CD14-positive monocyte (primary cell): Measurements from ENCODE around the gene TLR6. TPM values are rescaled to one million over a fixed set of nuclear protein-coding genes. Genes with fewer than 3 reads are reported as not detected.
A peak's percentile ranks its signal among the peaks of the same experiment; 100 is the strongest.

Source experiments
- DNase-seq, 3 donors: peaks; one replicate each; pipeline ENCODE4 v3.0.0-alpha.2; 2011 to 2022
- H2AFZ ChIP-seq: 2 replicates; pipeline ENCODE4 v1.6.0; 2012; ENCODE audit warnings: mild to moderate bottlenecking, low read depth, low read length, inconsistent platforms; ENCODE audit not compliant: insufficient read depth, poor library complexity, severe bottlenecking
- H3K27ac ChIP-seq, 2 donors: 1 replicate in 1 of 2; 2 replicates in 1 of 2; pipeline ENCODE4 v1.5.1; 2012 to 2013; ENCODE audit warnings: low read length in 2 of 2, control low read depth in 1 of 2, inconsistent platforms in 1 of 2, low read depth in 1 of 2, mild to moderate bottlenecking in 1 of 2
- H3K27me3 ChIP-seq, 2 donors: one replicate each; pipeline versions ENCODE4 v1.6.0 to v1.6.1; 2011 to 2013; ENCODE audit warnings: low read length in 2 of 2; ENCODE audit not compliant: control insufficient read depth in 2 of 2, insufficient read depth in 2 of 2
- H3K36me3 ChIP-seq, 2 donors: replicated peaks in 1 of 2; 1 replicate in 1 of 2; 2 replicates in 1 of 2; pipeline versions ENCODE4 v1.5.1 to v1.6.1; 2012 to 2013; ENCODE audit warnings: low read length in 2 of 2, control low read depth in 1 of 2, inconsistent platforms in 1 of 2, mild to moderate bottlenecking in 1 of 2; ENCODE audit not compliant: insufficient read depth in 2 of 2, control insufficient read depth in 1 of 2
- H3K4me1 ChIP-seq, 2 donors: 1 replicate in 1 of 2; 2 replicates in 1 of 2; pipeline versions ENCODE4 v1.5.1 to v1.6.1; 2012 to 2013; ENCODE audit warnings: low read length in 2 of 2, control low read depth in 1 of 2, inconsistent platforms in 1 of 2, mild to moderate bottlenecking in 1 of 2, moderate library complexity in 1 of 2; ENCODE audit not compliant: insufficient read depth in 2 of 2, control insufficient read depth in 1 of 2
- H3K4me2 ChIP-seq: replicated peaks from 2 replicates; pipeline ENCODE3; 2012; ENCODE audit warnings: low read length, moderate library complexity, mild to moderate bottlenecking; ENCODE audit not compliant: poor library complexity, severe bottlenecking; ENCODE audit errors: extremely low read depth
- H3K4me3 ChIP-seq, 3 experiments: fragments of 200-600 bp in 1 of 3; sonication (generic) in 1 of 3; replicated peaks in 1 of 3; 1 replicate in 2 of 3; 2 replicates in 1 of 3; pipeline ENCODE4 v1.5.1; 2011 to 2013; ENCODE audit warnings: low read length in 3 of 3, mild to moderate bottlenecking in 3 of 3, control low read depth in 2 of 3, low read depth in 2 of 3, inconsistent platforms in 1 of 3, moderate library complexity in 1 of 3
- H3K79me2 ChIP-seq: 2 replicates; pipeline ENCODE4 v1.6.0; 2012; ENCODE audit warnings: mild to moderate bottlenecking, control low read depth, inconsistent platforms, low read length, moderate library complexity; ENCODE audit not compliant: insufficient read depth
- H3K9ac ChIP-seq: 2 replicates; pipeline ENCODE4 v1.6.0; 2017; ENCODE audit warnings: low read length, mild to moderate bottlenecking; ENCODE audit not compliant: insufficient read depth, poor library complexity, severe bottlenecking
- H3K9me3 ChIP-seq, 2 donors: replicated peaks in 1 of 2; 1 replicate in 1 of 2; 2 replicates in 1 of 2; pipeline versions ENCODE4 v1.5.1 to v1.6.1; 2012 to 2013; ENCODE audit warnings: low read length in 2 of 2, control low read depth in 1 of 2; ENCODE audit not compliant: control insufficient read depth in 1 of 2, insufficient read depth in 1 of 2
- H4K20me1 ChIP-seq: 2 replicates; pipeline ENCODE4 v1.6.0; 2012; ENCODE audit warnings: mild to moderate bottlenecking, low read length, control low read depth, moderate library complexity; ENCODE audit not compliant: insufficient read depth
- H3K27ac Mint-ChIP-seq, 7 donors: one replicate each; pipeline ENCODE4 v1.8.0; 2020; ENCODE audit warnings: mild to moderate bottlenecking in 7 of 7, mixed read lengths in 7 of 7, moderate library complexity in 6 of 7, inconsistent platforms in 2 of 7
- H3K27me3 Mint-ChIP-seq, 3 donors: one replicate each; pipeline ENCODE4 v1.8.0; 2021 to 2022; ENCODE audit warnings: low read depth in 3 of 3, mild to moderate bottlenecking in 3 of 3, mixed read lengths in 3 of 3, moderate library complexity in 3 of 3, inconsistent platforms in 1 of 3
- H3K36me3 Mint-ChIP-seq, 2 donors: one replicate each; pipeline ENCODE4 v1.8.0; 2020; ENCODE audit warnings: mixed read lengths in 2 of 2, inconsistent platforms in 1 of 2, mild to moderate bottlenecking in 1 of 2
- H3K4me1 Mint-ChIP-seq: one replicate; pipeline ENCODE4 v1.8.0; 2020; ENCODE audit warnings: mild to moderate bottlenecking, mixed read lengths
- H3K4me3 Mint-ChIP-seq, 2 donors: one replicate each; pipeline ENCODE4 v1.8.0; 2020; ENCODE audit warnings: mild to moderate bottlenecking in 2 of 2, mixed read lengths in 2 of 2, moderate library complexity in 1 of 2
- H3K9me3 Mint-ChIP-seq, 7 donors: one replicate each; pipeline ENCODE4 v1.8.0; 2020 to 2022; ENCODE audit warnings: mixed read lengths in 7 of 7, mild to moderate bottlenecking in 6 of 7, moderate library complexity in 6 of 7, inconsistent platforms in 2 of 7
- CTCF ChIP-seq: fragments of 200-600 bp; IDR thresholded peaks from one replicate; pipeline ENCODE4 v1.8.0; 2022; ENCODE audit warnings: antibody characterized with exemption, mild to moderate bottlenecking
- WGBS: methylation state at CpG from one replicate; pipeline ENCODE4 v1.1.5; 2013; ENCODE audit warnings: missing lambda C conversion rate; ENCODE audit not compliant: insufficient coverage; 5-methylcytosine and 5-hydroxymethylcytosine counted together
- intact Hi-C, 2 donors: fragments of 100-400 bp; cut with micrococcal nuclease; formaldehyde crosslinking; loops; one replicate each; pipeline versions ENCODE4 v1.15.0 to v1.15.1; 2023
- polyA plus RNA-seq, 3 donors: library from polyadenylated mRNA; depleted of rRNA in 1 of 3; unstranded in 2 of 3; stranded (reverse) in 1 of 3; fragments of 300-500 nt in 2 of 3; fragments of >200 nt in 1 of 3; fragmentation: Illumina TruSeq in 2 of 3; gene quantifications; 1 replicate in 2 of 3; 2 replicates in 1 of 3; pipeline ENCODE4 v1.2.3, GENCODE V29; 2012 to 2021

The TLR6 gene
- polyA plus RNA-seq, 3 donors = 7.7 to 12.7 (median 11.5) TPM

GRCh38 chr4:38855466-38855865 is 1.2 kb downstream of the TLR6 start:
- TF ChIP-seq CTCF = no peak
- peak overlapping the region; percentile 77 for H3K9ac ChIP-seq
- no peak for DNase-seq
- no peaks in the 10 kb centered on the region for H3K27me3 ChIP-seq
- H3K79me2 ChIP-seq = peaks cover 40% of the 10 kb centered on the region
- WGBS = no CpG with 5 or more reads among the region's 5 CpGs
- H3K9me3 ChIP-seq = no peaks in the 10 kb centered on the region
- H3K4me1 ChIP-seq = peaks cover 35 to 55% of the 10 kb centered on the region in 2 donors
- H3K4me1 Mint-ChIP-seq = peaks cover 44% of the 10 kb centered on the region
- H3K4me3 ChIP-seq = peak overlapping the region; percentile 49 to 93 (median 83)
- peak overlapping the region; percentile 67 to 99 for H3K27ac ChIP-seq
- H2AFZ ChIP-seq = peak overlapping the region; percentile 57
- H4K20me1 ChIP-seq = no peaks in the 10 kb centered on the region
- H3K36me3 Mint-ChIP-seq = peaks cover 5 to 8% of the 10 kb centered on the region in 2 donors
- peaks cover 0 to 12% (median 3%) of the 10 kb centered on the region in 7 donors for H3K9me3 Mint-ChIP-seq
- H3K4me3 Mint-ChIP-seq = peak overlapping the region; percentile 72 to 91
- H3K4me2 ChIP-seq = peak overlapping the region; percentile 82
- H3K27ac Mint-ChIP-seq = peak overlapping the region; percentile 97 to 100 (median 100)
- intact Hi-C loops = loop anchor here (5.0 to 10.0 kb wide), 5 partner anchors 53 to 778 kb away; partner anchors contain the start of genes TLR1 (in 1 of the 2), TLR10 (in 1 of the 2) and TMEM156 (in 1 of the 2)
- H3K27me3 Mint-ChIP-seq = peaks cover 0 to 3% (median 0%) of the 10 kb centered on the region in 3 donors
- H3K36me3 ChIP-seq = no peaks in the 10 kb centered on the region

GRCh38 chr4:38846015-38846414 is 10.6 kb downstream of the TLR6 start:
- peak overlapping the region in 1 of 3 experiments; percentile 11 for H3K4me3 ChIP-seq
- peaks cover 20 to 38% of the 10 kb centered on the region in 2 donors for H3K36me3 ChIP-seq
- no peaks in the 10 kb centered on the region for H3K9me3 ChIP-seq
- H3K36me3 Mint-ChIP-seq = peaks cover 56 to 68% of the 10 kb centered on the region in 2 donors
- peaks cover 35% of the 10 kb centered on the region for H3K4me1 Mint-ChIP-seq
- no CpG with 5 or more reads among the region's 3 CpGs for WGBS
- no peaks in the 10 kb centered on the region for H3K27me3 Mint-ChIP-seq
- intact Hi-C loops = no loop called here
- no peak overlapping the region for H2AFZ ChIP-seq
- H3K79me2 ChIP-seq = peaks cover 83% of the 10 kb centered on the region
- H3K4me2 ChIP-seq = no peak overlapping the region
- H3K27ac Mint-ChIP-seq = peak overlapping the region; percentile 17 to 85 (median 61)
- H3K9me3 Mint-ChIP-seq = peaks cover 7 to 20% (median 14%) of the 10 kb centered on the region in 7 donors
- no peak for TF ChIP-seq CTCF
- H3K27ac ChIP-seq = peak overlapping the region in 1 of 2 donors; percentile 66
- no peak overlapping the region for H3K4me3 Mint-ChIP-seq
- H3K4me1 ChIP-seq = peaks cover 13 to 16% of the 10 kb centered on the region in 2 donors
- peak in 1 of 3 donors; percentile 51 for DNase-seq
- H3K27me3 ChIP-seq = no peaks in the 10 kb centered on the region
- peaks cover 48% of the 10 kb centered on the region for H4K20me1 ChIP-seq
- no peak overlapping the region for H3K9ac ChIP-seq
